COR-L47 (cell line): ENCODE data around the gene CYB5D1.

Source experiments
- DNase-seq: peaks from one replicate; lab custom pipeline; 2025; lab: John Stamatoyannopoulos, UW

The CYB5D1 gene

DNA sequence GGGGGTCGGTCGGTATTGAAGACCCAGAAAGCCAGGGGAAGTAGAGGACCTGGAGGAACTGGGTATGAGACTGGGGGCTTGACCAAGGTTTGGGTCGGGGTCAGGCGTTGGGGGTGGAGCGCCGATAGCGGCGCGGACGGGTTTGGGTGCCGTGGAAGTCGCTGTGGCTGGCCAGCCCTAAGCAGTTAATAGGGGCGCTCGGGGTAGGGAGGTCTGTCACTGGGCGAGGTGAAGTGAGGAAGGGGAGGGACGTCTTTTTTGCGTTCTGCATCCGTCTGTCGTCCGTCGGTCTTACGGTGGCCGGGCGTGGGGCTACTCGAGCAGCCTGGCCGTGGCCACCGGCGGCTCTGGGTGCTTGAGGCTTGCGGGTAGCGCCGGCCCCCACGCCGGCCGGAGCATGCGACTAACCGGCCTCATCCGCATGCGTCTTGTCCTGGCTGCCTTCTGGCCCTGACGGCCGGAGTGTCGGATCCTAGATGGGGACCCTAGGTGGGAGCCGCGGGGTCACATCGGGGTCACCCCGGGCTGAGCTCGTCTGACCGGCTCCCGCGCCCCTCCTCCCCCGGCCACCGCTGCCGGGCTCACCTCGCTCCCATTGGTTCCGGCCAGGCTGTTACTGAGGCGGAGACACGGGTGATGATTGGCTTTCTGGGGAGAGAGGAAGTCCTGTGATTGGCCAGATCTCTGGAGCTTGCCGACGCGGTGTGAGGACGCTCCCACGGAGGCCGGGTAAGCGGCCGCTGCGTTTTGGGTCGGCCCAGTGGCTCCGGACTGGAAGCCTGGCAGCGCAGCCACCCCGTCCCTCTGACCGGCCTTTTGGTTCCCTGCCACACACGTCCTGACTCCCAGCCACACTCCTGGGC lies 13.3 kb upstream of the CYB5D1 start:
- DNase-seq: peak; percentile 50

DNA sequence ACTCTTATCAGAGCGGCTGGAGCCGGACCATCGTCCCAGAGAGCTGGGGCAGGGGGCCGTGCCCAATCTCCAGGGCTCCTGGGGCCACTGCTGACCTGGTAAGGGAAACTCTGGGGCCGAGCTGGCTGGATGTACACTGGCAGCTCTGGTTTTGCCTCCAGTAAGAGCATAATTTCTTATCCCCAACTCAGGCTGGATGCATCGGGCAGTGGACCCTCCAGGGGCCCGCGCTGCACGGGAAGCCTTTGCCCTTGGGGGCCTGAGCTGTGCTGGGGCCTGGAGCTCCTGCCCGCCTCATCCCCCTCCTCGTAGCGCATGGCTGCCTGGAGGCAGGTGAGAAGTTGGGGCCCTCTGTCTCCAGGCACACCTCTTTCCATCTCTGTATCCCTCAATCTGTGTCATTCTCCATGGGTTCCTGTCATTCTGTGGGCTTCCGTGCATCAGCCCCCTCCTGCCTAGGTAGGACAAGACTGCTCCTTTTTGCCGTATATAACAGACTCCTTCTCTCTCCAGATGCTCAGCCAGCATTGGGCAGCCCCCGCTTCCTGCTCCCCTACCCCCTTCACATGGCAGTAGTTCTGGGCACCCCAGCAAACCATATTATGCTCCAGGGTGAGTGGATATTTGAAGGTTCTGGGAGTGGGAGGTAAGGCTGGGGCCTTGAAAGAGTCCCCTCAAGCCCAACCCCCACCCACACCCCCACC lies 12.3 kb upstream of the CYB5D1 start:
- no peak for DNase-seq

DNA sequence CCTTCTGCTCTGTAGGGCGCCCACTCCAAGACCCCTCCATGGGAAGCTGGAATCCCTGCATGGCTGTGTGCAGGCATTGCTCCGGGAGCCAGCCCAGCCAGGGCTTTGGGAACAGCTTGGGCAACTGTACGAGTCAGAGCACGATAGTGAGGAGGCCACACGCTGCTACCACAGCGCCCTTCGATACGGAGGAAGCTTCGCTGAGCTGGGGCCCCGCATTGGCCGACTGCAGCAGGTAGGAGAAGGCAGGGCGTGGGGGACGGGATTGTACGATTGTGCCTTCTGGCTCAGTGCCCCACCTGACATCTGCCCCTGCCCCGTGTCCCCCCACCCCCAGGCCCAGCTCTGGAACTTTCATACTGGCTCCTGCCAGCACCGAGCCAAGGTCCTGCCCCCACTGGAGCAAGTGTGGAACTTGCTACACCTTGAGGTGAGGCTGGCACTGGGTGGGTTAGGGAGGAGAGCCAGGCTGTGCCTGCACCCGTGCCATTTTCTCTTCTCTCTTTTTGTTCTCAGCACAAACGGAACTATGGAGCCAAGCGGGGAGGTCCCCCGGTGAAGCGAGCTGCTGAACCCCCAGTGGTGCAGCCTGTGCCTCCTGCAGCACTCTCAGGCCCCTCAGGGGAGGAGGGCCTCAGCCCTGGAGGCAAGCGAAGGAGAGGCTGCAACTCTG lies 11.6 kb upstream of the CYB5D1 start:
- no peak for DNase-seq

DNA sequence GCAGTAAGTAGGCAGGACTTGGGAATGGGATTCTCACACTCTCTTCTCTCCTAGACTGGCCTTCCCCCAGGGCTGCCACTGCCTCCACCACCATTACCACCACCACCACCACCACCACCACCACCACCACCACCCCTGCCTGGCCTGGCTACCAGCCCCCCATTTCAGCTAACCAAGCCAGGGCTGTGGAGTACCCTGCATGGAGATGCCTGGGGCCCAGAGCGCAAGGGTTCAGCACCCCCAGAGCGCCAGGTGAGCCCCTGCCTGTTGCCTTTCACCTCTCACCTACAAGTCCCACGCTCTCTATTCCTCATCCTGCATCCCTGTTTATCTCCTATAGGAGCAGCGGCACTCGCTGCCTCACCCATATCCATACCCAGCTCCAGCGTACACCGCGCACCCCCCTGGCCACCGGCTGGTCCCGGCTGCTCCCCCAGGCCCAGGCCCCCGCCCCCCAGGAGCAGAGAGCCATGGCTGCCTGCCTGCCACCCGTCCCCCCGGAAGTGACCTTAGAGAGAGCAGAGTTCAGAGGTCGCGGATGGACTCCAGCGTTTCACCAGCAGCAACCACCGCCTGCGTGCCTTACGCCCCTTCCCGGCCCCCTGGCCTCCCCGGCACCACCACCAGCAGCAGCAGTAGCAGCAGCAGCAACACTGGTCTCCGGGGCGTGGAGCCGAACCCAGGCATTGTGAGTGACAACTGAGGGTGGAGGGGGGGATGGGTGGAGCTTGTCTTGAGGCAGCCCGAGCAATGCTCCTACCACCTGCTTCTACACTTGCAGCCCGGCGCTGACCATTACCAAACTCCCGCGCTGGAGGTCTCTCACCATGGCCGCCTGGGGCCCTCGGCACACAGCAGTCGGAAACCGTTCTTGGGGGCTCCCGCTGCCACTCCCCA lies 10.8 kb upstream of the CYB5D1 start:
- DNase-seq: no peak

DNA sequence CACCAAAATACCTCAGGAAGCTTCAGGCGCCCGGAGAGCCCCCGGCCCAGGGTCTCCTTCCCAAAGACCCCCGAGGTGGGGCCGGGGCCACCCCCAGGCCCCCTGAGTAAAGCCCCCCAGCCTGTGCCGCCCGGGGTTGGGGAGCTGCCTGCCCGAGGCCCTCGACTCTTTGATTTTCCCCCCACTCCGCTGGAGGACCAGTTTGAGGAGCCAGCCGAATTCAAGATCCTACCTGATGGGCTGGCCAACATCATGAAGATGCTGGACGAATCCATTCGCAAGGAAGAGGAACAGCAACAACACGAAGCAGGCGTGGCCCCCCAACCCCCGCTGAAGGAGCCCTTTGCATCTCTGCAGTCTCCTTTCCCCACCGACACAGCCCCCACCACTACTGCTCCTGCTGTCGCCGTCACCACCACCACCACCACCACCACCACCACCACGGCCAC lies 9.6 kb upstream of the CYB5D1 start:
- no peak for DNase-seq

DNA sequence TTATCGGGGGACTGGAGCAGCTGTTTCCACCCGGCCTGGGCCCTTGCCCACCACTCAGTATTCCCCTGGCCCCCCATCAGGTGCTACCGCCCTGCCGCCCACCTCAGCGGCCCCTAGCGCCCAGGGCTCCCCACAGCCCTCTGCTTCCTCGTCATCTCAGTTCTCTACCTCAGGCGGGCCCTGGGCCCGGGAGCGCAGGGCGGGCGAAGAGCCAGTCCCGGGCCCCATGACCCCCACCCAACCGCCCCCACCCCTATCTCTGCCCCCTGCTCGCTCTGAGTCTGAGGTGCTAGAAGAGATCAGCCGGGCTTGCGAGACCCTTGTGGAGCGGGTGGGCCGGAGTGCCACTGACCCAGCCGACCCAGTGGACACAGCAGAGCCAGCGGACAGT lies 9.1 kb upstream of the CYB5D1 start:
- DNase-seq: no peak

DNA sequence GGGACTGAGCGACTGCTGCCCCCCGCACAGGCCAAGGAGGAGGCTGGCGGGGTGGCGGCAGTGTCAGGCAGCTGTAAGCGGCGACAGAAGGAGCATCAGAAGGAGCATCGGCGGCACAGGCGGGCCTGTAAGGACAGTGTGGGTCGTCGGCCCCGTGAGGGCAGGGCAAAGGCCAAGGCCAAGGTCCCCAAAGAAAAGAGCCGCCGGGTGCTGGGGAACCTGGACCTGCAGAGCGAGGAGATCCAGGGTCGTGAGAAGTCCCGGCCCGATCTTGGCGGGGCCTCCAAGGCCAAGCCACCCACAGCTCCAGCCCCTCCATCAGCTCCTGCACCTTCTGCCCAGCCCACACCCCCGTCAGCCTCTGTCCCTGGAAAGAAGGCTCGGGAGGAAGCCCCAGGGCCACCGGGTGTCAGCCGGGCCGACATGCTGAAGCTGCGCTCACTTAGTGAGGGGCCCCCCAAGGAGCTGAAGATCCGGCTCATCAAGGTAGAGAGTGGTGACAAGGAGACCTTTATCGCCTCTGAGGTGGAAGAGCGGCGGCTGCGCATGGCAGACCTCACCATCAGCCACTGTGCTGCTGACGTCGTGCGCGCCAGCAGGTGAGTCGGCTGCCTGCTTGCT lies 8.6 kb upstream of the CYB5D1 start:
- DNase-seq: no peak

DNA sequence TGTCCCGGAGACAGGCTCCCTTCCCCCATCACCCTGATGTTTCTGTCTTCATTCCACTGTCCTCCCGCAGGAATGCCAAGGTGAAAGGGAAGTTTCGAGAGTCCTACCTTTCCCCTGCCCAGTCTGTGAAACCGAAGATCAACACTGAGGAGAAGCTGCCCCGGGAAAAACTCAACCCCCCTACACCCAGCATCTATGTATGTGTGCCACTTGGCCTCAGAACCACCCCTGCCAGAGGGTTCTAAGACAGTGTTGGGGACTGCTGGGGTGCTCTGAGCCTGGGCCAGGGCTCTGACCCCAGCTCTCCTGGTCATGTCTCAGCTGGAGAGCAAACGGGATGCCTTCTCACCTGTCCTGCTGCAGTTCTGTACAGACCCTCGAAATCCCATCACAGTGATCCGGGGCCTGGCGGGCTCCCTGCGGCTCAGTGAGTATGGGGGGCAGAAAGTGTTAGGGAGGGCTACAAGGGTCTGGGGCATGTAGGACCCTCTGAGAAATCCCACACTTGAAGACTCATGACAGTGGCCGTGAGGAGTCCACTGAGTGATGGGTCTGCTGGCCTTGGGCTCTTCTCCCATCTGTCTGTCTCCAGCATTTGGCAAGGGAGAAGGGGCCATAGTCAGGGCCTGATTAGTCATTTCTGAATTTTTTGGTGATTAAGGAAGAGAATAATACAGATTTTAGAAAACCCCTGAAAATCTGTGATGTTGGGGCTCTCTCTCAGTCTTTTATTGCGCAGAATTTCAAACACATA lies 7.9 kb upstream of the CYB5D1 start:
- no peak for DNase-seq

DNA sequence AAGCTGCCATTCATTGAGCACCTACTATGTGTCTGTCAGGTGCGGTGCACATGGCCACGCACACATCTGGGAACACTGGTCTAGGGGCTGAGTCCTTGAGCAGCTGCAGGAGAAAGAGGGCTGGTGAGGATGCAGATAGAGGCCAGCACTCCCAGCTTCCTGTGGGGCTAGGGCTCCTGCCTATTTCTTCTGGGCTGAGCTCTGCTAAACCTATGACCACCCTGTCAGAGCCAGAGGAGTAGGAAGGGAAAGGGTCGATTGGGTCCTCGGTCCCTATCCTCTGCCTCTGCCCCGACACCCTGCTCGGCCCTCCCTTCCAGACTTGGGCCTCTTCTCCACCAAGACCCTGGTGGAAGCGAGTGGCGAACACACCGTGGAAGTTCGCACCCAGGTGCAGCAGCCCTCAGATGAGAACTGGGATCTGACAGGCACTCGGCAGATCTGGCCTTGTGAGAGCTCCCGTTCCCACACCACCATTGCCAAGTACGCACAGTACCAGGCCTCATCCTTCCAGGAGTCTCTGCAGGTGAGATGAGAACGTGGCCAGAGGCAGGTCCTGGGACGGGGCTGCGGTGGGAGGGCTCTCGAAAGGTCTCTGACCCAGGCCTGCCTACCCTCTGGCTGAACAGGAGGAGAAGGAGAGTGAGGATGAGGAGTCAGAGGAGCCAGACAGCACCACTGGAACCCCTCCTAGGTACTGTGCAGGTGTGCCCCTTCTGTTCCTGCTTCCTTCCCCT lies 6.9 kb upstream of the CYB5D1 start:
- DNase-seq: no peak

DNA sequence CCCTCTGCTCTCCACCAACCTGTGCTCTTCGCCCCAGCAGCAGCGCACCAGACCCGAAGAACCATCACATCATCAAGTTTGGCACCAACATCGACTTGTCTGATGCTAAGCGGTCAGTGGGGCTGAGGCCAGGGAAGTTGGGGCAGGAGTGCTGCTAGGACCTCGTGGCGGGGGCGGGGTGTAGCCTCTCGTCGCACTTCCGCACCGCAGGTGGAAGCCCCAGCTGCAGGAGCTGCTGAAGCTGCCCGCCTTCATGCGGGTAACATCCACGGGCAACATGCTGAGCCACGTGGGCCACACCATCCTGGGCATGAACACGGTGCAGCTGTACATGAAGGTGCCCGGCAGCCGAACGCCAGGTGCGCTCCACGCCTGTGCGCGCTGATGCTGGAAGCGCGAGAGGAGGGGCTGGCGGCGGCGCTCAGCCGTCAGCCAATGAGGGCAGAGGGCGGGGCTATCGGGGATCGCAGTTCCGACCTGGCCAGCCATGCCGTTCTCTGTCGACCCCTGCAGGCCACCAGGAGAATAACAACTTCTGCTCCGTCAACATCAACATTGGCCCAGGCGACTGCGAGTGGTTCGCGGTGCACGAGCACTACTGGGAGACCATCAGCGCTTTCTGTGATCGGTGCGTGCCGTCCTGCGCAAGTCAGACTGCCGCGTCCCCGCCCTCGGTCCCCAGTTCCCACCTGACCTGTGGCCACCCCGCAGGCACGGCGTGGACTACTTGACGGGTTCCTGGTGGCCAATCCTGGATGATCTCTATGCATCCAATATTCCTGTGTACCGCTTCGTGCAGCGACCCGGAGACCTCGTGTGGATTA lies 6.2 kb upstream of the CYB5D1 start:
- DNase-seq: peak; percentile 83

DNA sequence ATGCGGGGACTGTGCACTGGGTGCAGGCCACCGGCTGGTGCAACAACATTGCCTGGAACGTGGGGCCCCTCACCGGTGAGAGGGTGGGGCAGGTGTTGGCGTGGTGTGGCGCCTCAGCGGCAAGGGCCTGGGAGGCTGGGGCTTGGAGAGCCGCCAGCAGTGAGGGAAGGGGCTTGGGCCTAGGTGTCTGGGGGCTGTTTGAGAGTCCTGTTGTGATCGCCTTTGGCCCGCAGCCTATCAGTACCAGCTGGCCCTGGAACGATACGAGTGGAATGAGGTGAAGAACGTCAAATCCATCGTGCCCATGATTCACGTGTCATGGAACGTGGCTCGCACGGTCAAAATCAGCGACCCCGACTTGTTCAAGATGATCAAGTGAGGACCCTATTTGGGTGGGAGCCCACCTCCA lies 5.5 kb upstream of the CYB5D1 start:
- DNase-seq: no peak

DNA sequence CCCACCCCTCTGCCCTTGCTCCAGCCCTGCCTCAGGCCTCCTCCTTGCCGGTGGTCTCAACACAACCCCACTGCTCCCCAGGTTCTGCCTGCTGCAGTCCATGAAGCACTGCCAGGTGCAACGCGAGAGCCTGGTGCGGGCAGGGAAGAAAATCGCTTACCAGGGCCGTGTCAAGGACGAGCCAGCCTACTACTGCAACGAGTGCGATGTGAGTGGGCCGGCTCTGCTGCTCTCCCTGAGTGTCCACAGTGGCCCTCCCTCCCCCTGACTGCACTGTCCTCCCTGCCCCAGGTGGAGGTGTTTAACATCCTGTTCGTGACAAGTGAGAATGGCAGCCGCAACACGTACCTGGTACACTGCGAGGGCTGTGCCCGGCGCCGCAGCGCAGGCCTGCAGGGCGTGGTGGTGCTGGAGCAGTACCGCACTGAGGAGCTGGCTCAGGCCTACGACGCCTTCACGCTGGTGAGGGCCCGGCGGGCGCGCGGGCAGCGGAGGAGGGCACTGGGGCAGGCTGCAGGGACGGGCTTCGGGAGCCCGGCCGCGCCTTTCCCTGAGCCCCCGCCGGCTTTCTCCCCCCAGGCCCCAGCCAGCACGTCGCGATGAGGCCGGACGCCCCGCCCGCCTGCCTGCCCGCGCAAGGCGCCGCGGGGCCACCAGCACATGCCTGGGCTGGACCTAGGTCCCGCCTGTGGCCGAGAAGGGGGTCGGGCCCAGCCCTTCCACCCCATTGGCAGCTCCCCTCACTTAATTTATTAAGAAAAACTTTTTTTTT lies 4.7 kb upstream of the CYB5D1 start:
- DNase-seq: no peak

DNA sequence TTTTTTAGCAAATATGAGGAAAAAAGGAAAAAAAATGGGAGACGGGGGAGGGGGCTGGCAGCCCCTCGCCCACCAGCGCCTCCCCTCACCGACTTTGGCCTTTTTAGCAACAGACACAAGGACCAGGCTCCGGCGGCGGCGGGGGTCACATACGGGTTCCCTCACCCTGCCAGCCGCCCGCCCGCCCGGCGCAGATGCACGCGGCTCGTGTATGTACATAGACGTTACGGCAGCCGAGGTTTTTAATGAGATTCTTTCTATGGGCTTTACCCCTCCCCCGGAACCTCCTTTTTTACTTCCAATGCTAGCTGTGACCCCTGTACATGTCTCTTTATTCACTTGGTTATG lies 4.1 kb upstream of the CYB5D1 start:
- no peak for DNase-seq

DNA sequence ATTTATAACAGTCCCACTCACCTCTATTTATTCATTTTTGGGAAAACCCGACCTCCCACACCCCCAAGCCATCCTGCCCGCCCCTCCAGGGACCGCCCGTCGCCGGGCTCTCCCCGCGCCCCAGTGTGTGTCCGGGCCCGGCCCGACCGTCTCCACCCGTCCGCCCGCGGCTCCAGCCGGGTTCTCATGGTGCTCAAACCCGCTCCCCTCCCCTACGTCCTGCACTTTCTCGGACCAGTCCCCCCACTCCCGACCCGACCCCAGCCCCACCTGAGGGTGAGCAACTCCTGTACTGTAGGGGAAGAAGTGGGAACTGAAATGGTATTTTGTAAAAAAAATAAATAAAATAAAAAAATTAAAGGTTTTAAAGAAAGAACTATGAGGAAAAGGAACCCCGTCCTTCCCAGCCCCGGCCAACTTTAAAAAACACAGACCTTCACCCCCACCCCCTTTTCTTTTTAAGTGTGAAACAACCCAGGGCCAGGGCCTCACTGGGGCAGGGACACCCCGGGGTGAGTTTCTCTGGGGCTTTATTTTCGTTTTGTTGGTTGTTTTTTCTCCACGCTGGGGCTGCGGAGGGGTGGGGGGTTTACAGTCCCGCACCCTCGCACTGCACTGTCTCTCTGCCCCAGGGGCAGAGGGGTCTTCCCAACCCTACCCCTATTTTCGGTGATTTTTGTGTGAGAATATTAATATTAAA lies 3.6 kb upstream of the CYB5D1 start:
- DNase-seq: no peak

DNA sequence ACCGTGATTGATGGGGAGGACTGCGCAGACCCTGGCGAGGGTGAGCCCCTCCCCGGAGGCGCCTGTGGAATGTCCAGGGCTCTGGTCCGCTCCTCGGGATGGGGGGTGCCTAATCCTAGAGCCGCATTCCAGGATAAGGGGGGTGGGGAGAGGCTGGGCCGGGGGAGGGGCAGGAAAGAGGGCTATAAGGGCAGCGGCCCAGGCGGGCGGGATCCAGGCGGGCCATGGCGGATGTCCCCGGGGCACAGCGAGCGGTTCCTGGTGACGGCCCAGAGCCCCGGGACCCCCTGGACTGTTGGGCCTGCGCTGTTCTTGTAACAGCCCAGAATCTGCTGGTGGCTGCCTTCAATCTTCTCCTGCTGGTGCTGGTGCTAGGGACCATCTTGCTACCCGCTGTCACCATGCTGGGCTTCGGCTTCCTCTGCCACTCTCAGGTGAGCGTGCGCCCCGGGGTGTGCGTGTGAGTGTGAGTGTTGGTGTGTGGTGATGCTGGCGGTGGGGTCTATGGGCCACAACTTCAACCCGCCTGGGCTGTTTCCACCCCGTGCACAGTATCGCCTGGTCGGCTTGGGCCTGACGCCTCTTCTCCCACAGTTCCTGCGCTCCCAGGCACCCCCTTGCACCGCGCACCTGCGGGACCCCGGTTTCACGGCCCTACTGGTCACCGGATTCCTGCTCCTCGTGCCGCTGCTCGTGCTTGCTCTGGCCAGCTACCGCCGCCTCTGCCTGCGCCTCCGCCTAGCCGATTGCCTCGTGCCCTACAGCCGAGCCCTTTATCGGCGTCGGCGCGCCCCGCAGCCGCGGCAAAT lies 2.7 kb upstream of the CYB5D1 start, which contains the start of gene TMEM88:
TSS of gene TMEM88 (plus strand) at position 216 of the 809 bp plus-strand sequence. CDS start at position 225, 9 bp downstream.
- DNase-seq: no peak

DNA sequence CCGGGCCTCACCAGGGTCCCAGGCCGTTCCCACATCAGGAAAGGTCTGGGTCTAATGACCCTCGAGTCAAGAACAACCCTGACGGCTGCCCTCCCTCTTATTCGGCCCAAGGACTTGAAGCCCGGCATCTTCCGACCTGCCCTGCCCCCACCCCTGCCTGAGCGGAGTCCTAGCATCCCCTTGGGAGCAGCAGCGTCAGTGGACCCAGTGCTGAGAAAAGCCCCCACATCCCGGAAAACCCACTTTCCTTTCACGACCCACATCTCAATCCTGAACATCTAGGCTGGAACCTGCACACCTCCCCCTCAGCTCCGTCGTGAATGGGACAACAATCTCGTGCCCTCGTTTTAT lies 2.2 kb upstream of the CYB5D1 start:
- DNase-seq: no peak
